Fibroblast of lung (primary cell): ENCODE results near the gene PDE4D.
"Not testable (repeated sequence)": the region's sequence is repeated elsewhere in the genome, so short reads cannot be mapped to it uniquely, and the experiment has no call there.

ENCODE experiments used
- EZH2 ChIP-seq: IDR thresholded peaks from 2 replicates; pipeline ENCODE4 v1.5.1; 2012; ENCODE audit warnings: low read length, control low read depth, mild to moderate bottlenecking; ENCODE audit errors: missing control alignments
- TF ChIP-seq, protein P1 (sequence below), 2 donors: IDR thresholded peaks in 1 of 2; conservative IDR thresholded peaks in 1 of 2; 1 replicate in 1 of 2; 2 replicates in 1 of 2; pipeline ENCODE4 v1.5.1; 2011 to 2012; ENCODE audit warnings: low read length in 2 of 2, control low read depth in 1 of 2, inconsistent platforms in 1 of 2, low read depth in 1 of 2, mild to moderate bottlenecking in 1 of 2

DNA sequence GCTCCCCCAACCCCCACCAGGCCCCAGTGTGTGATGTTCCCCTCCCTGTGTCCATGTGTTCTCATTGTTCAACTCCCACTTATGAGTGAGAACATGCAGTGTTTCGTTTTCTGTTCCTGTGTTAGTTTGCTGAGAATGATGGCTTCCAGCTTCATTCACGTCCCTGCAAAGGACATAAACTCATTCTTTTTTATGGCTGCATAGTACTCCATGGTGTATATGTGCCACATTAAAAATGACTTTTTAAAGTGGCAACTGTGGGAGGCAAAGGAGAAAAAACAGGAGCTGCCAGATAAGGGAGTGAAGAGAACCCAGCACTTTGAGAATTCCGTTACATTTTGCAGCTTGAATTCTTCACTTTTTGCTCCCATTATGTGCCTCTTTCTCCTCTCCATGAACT, 836.9 kb downstream of the PDE4D start:
- TF ChIP-seq EZH2: not testable (repeated sequence)
- TF ChIP-seq, protein P1, sequence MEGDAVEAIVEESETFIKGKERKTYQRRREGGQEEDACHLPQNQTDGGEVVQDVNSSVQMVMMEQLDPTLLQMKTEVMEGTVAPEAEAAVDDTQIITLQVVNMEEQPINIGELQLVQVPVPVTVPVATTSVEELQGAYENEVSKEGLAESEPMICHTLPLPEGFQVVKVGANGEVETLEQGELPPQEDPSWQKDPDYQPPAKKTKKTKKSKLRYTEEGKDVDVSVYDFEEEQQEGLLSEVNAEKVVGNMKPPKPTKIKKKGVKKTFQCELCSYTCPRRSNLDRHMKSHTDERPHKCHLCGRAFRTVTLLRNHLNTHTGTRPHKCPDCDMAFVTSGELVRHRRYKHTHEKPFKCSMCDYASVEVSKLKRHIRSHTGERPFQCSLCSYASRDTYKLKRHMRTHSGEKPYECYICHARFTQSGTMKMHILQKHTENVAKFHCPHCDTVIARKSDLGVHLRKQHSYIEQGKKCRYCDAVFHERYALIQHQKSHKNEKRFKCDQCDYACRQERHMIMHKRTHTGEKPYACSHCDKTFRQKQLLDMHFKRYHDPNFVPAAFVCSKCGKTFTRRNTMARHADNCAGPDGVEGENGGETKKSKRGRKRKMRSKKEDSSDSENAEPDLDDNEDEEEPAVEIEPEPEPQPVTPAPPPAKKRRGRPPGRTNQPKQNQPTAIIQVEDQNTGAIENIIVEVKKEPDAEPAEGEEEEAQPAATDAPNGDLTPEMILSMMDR (conservative IDR thresholded peaks at IDR 0.05 in 1 of 2, IDR thresholded peaks at IDR 0.05 in 1 of 2; ENCODE audit: low read depth in 1 of 2, low read length in 2 of 2): not testable (repeated sequence)
